H9 (cell line): Measurements from ENCODE around the gene TARS2. TPM values are rescaled to one million over a fixed set of nuclear protein-coding genes. Genes with fewer than 3 reads are reported as not detected.

Experiments
- DNase-seq: peaks from one replicate; pipeline ENCODE4 v3.0.0-alpha.2; 2017
- H2AFZ ChIP-seq: one replicate; pipeline ENCODE4 v1.6.1; 2013; ENCODE audit warnings: mild to moderate bottlenecking, low read length, control low read depth, moderate library complexity
- H2AK5ac ChIP-seq: 2 replicates; pipeline ENCODE4 v1.6.1; 2013; ENCODE audit warnings: low read length, control low read depth, mixed read lengths; ENCODE audit not compliant: insufficient read length
- H2BK120ac ChIP-seq: one replicate; pipeline ENCODE4 v1.6.1; 2013; ENCODE audit warnings: low read depth, mild to moderate bottlenecking, low read length, control low read depth, inconsistent platforms; ENCODE audit not compliant: poor library complexity, severe bottlenecking
- H2BK12ac ChIP-seq: 2 replicates; pipeline ENCODE4 v1.6.1; 2013; ENCODE audit warnings: low read length, control low read depth, mixed read lengths, low read depth; ENCODE audit not compliant: insufficient read length
- H2BK15ac ChIP-seq: 2 replicates; pipeline ENCODE4 v1.6.1; 2013; ENCODE audit warnings: low read depth, low read length, control low read depth
- H2BK20ac ChIP-seq: one replicate; pipeline ENCODE4 v1.6.1; 2013; ENCODE audit warnings: low read depth, mild to moderate bottlenecking, low read length, control low read depth, inconsistent platforms; ENCODE audit not compliant: poor library complexity, severe bottlenecking
- H2BK5ac ChIP-seq: 2 replicates; pipeline ENCODE4 v1.6.1; 2013; ENCODE audit warnings: low read length, control low read depth, mixed read lengths; ENCODE audit not compliant: insufficient read length
- H3K14ac ChIP-seq: 2 replicates; pipeline ENCODE4 v1.6.1; 2013; ENCODE audit warnings: low read length, control low read depth; ENCODE audit not compliant: insufficient read depth
- H3K18ac ChIP-seq: 2 replicates; pipeline ENCODE4 v1.6.1; 2013; ENCODE audit warnings: low read depth, mild to moderate bottlenecking, mixed read lengths, low read length, control low read depth; ENCODE audit not compliant: insufficient read length
- H3K23ac ChIP-seq: 2 replicates; pipeline ENCODE4 v1.6.1; 2013; ENCODE audit warnings: low read length, control low read depth, mixed read lengths, low read depth; ENCODE audit not compliant: insufficient read length
- H3K23me2 ChIP-seq: 2 replicates; pipeline ENCODE4 v1.6.1; 2013; ENCODE audit warnings: low read depth, mild to moderate bottlenecking, mixed read lengths, low read length, control low read depth; ENCODE audit not compliant: insufficient read length, poor library complexity, severe bottlenecking
- H3K27ac ChIP-seq: 2 replicates; pipeline ENCODE4 v1.5.1; 2013; ENCODE audit warnings: low read length, control low read depth, mixed read lengths, low read depth; ENCODE audit not compliant: insufficient read length
- H3K27me3 ChIP-seq: 2 replicates; pipeline ENCODE4 v1.6.1; 2013; ENCODE audit warnings: low read length, control low read depth, inconsistent platforms; ENCODE audit not compliant: insufficient read depth
- H3K4ac ChIP-seq: 2 replicates; pipeline ENCODE4 v1.6.1; 2013; ENCODE audit warnings: low read depth, mild to moderate bottlenecking, control low read depth, inconsistent platforms, low read length, moderate library complexity
- H3K4me1 ChIP-seq: 2 replicates; pipeline ENCODE4 v1.6.1; 2013; ENCODE audit warnings: low read length, control low read depth, inconsistent platforms; ENCODE audit not compliant: insufficient read depth
- H3K4me2 ChIP-seq: 2 replicates; pipeline ENCODE4 v1.6.1; 2013; ENCODE audit warnings: low read length, control low read depth, mixed read lengths; ENCODE audit not compliant: insufficient read length, insufficient read depth
- H3K56ac ChIP-seq: 2 replicates; pipeline ENCODE4 v1.6.1; 2013; ENCODE audit warnings: low read depth, mild to moderate bottlenecking, mixed read lengths, low read length, control low read depth; ENCODE audit not compliant: insufficient read length
- H3K79me1 ChIP-seq: 2 replicates; pipeline ENCODE4 v1.6.1; 2013; ENCODE audit warnings: low read depth, mild to moderate bottlenecking, moderate library complexity, low read length, control low read depth, inconsistent platforms; ENCODE audit not compliant: insufficient read depth, poor library complexity, severe bottlenecking
- H3K79me2 ChIP-seq: 2 replicates; pipeline ENCODE4 v1.6.1; 2013; ENCODE audit warnings: low read length, control low read depth, inconsistent platforms; ENCODE audit not compliant: insufficient read depth
- H3K9ac ChIP-seq: 2 replicates; pipeline ENCODE4 v1.6.1; 2013; ENCODE audit warnings: low read length, control low read depth, mixed read lengths; ENCODE audit not compliant: insufficient read length; ENCODE audit errors: extremely low read depth
- H3K9me3 ChIP-seq: one replicate; pipeline ENCODE4 v1.6.1; 2013; ENCODE audit warnings: low read depth, low read length, inconsistent platforms; ENCODE audit not compliant: control insufficient read depth
- H3T11ph ChIP-seq: one replicate; pipeline ENCODE4 v1.6.1; 2013; ENCODE audit warnings: mild to moderate bottlenecking, low read length, control low read depth, inconsistent platforms
- H4K20me1 ChIP-seq: one replicate; pipeline ENCODE4 v1.6.1; 2013; ENCODE audit not compliant: control insufficient read depth, insufficient read length, insufficient read depth
- H4K5ac ChIP-seq: 2 replicates; pipeline ENCODE4 v1.6.1; 2013; ENCODE audit warnings: low read depth, mild to moderate bottlenecking, mixed read lengths, low read length, control low read depth; ENCODE audit not compliant: insufficient read length
- H4K8ac ChIP-seq: replicated peaks from 2 replicates; pipeline ENCODE4 v1.6.1; 2013; ENCODE audit warnings: low read length, control low read depth, mixed read lengths, low read depth; ENCODE audit not compliant: insufficient read length
- H4K91ac ChIP-seq: 2 replicates; pipeline ENCODE4 v1.6.1; 2013; ENCODE audit warnings: low read depth, mild to moderate bottlenecking, moderate library complexity, mixed read lengths, low read length, control low read depth; ENCODE audit not compliant: insufficient read length
- H3K27ac Mint-ChIP-seq, 3 experiments: 2 replicates in 2 of 3; 3 replicates in 1 of 3; pipeline ENCODE4 v1.8.0; 2020 to 2021; ENCODE audit warnings: mixed read lengths in 3 of 3, mild to moderate bottlenecking in 1 of 3, moderate library complexity in 1 of 3
- H3K27me3 Mint-ChIP-seq: 2 replicates; pipeline ENCODE4 v1.8.0; 2021; ENCODE audit warnings: low read depth, mild to moderate bottlenecking, moderate library complexity, mixed read lengths
- H3K36me3 Mint-ChIP-seq, 3 experiments: 2 replicates in 2 of 3; 3 replicates in 1 of 3; pipeline ENCODE4 v1.8.0; 2020 to 2021; ENCODE audit warnings: low read depth in 3 of 3, mixed read lengths in 3 of 3; ENCODE audit not compliant: insufficient read depth in 1 of 3
- H3K4me1 Mint-ChIP-seq, 2 experiments: 2 replicates each; pipeline ENCODE4 v1.8.0; 2020; ENCODE audit warnings: mixed read lengths in 2 of 2
- H3K4me3 Mint-ChIP-seq, 2 experiments: 2 replicates in 1 of 2; 3 replicates in 1 of 2; pipeline ENCODE4 v1.8.0; 2020 to 2021; ENCODE audit warnings: mild to moderate bottlenecking in 2 of 2, mixed read lengths in 2 of 2, moderate library complexity in 1 of 2
- H3K9me3 Mint-ChIP-seq, 2 experiments: 2 replicates in 1 of 2; 3 replicates in 1 of 2; pipeline ENCODE4 v1.8.0; 2020; ENCODE audit warnings: mild to moderate bottlenecking in 2 of 2, mixed read lengths in 2 of 2, moderate library complexity in 1 of 2
- CTCF ChIP-seq: fragments of 200-600 bp; sonication (generic); conservative IDR thresholded peaks from 3 replicates; pipeline ENCODE4 v1.8.0; 2021; ENCODE audit warnings: antibody characterized with exemption, mild to moderate bottlenecking
- WGBS: extraction: QIAGEN DNeasy Blood & Tissue Kit; methylation state at CpG from one replicate; pipeline ENCODE4 v1.1.7; 2013; ENCODE audit warnings: missing lambda C conversion rate, low lambda C conversion rate, mixed read lengths; ENCODE audit not compliant: insufficient read length; ENCODE audit errors: extremely low coverage; 5-methylcytosine and 5-hydroxymethylcytosine counted together
- total RNA-seq: library from RNA; stranded (reverse); gene quantifications from 2 replicates; pipeline ENCODE4 v1.2.1, GENCODE V29; 2021

The TARS2 gene
- total RNA-seq, 1 experiment from 2014 or later: 36.5 TPM

GRCh38 chr1:150477733-150478132 lies 9.5 kb upstream of the TARS2 start:
- WGBS: no CpG with 5 or more reads among the region's 4 CpGs

More at GRCh38 chr1:150477733-150478132, 9.5 kb upstream of the TARS2 start:
- Histone ChIP-seq H3K23ac (no peak overlapping the region), H3T11ph (no peak overlapping the region), H4K8ac (no peak overlapping the region), H4K91ac (no peak overlapping the region), H4K20me1 (no peaks in the 10 kb centered on the region), H3K9me3 (no peaks in the 10 kb centered on the region), H4K5ac (no peak overlapping the region), H3K79me1 (no peaks in the 10 kb centered on the region), H3K23me2 (no peaks in the 10 kb centered on the region), H2BK15ac (no peak overlapping the region), H3K27me3 (no peaks in the 10 kb centered on the region), H2BK12ac (no peak overlapping the region), H3K9ac (no peak overlapping the region), H2AK5ac (no peak overlapping the region), H2BK120ac (no peak overlapping the region), H3K56ac (no peak overlapping the region), H3K79me2 (no peaks in the 10 kb centered on the region), H3K14ac (no peak overlapping the region), H3K4me2 (no peak overlapping the region), H3K4ac (no peak overlapping the region), H3K4me1 (no peaks in the 10 kb centered on the region), H2BK20ac (no peak overlapping the region), H2BK5ac (no peak overlapping the region), H3K18ac (no peak overlapping the region), H3K27ac (no peak overlapping the region), H2AFZ (no peak overlapping the region)
- Mint-ChIP-seq H3K4me1 (peaks cover 0 to 3% of the 10 kb centered on the region in 2 experiments; a peak in 1 of 4 replicates), H3K9me3 (no peaks in the 10 kb centered on the region), H3K27ac (no peak overlapping the region), H3K4me3 (no peak overlapping the region), H3K27me3 (peaks cover 6% of the 10 kb centered on the region), H3K36me3 (peaks cover 0 to 6% (median under 1%) of the 10 kb centered on the region in 3 experiments; a peak in 2 of 7 replicates)
- TF ChIP-seq CTCF: no peak
- no peak for DNase-seq
